GM18951 (cell line): Measurements from ENCODE around the gene PFN3.

Experiments
- POLR2A ChIP-seq: IDR thresholded peaks from 4 replicates; pipeline ENCODE4 v1.6.1; 2011; ENCODE audit warnings: mild to moderate bottlenecking; ENCODE audit not compliant: insufficient read length, insufficient read depth; ENCODE audit errors: extremely low read depth
- in situ Hi-C: fragments of 300-500 bp; cut with MboI; formaldehyde crosslinking; loops from one replicate; pipeline ENCODE4 v1.12.0; 2022; ENCODE audit warnings: low sequenced_read_pairs, mixed read lengths, inconsistent platforms; ENCODE audit not compliant: unreplicated experiment

The PFN3 gene

GRCh38 chr5:177373806-177374205, 26.7 kb downstream of the PFN3 start:
- in situ Hi-C loops: no loop called here

GRCh38 chr5:177372910-177373309, 27.6 kb downstream of the PFN3 start:
- TF ChIP-seq POLR2A: no peak
- in situ Hi-C loops: no loop called here

More at GRCh38 chr5:177373806-177374205, 26.7 kb downstream of the PFN3 start:
- no peak for TF ChIP-seq POLR2A

GRCh38 chr5:177372034-177372896, 28.2 kb downstream of the PFN3 start:
- in situ Hi-C loops: no loop called here
- TF ChIP-seq POLR2A: no peak

- peak; percentile 12 for TF ChIP-seq POLR2A
- in situ Hi-C loops: no loop called here
Observed at GRCh38 chr5:177371120-177372033, 29.1 kb downstream of the PFN3 start.

GRCh38 chr5:177370488-177371119, 29.9 kb downstream of the PFN3 start:
- TF ChIP-seq POLR2A: peak; percentile 19
- in situ Hi-C loops: no loop called here

GRCh38 chr5:177369645-177370440, 30.6 kb downstream of the PFN3 start:
- in situ Hi-C loops: no loop called here
- no peak for TF ChIP-seq POLR2A

- in situ Hi-C loops: no loop called here
- no peak for TF ChIP-seq POLR2A
Observed at GRCh38 chr5:177368869-177369644, 31.4 kb downstream of the PFN3 start.

GRCh38 chr5:177367981-177368868, 32.2 kb downstream of the PFN3 start:
- in situ Hi-C loops: no loop called here
- TF ChIP-seq POLR2A: no peak

GRCh38 chr5:177367323-177367848, 33.1 kb downstream of the PFN3 start:
- in situ Hi-C loops: no loop called here
- no peak for TF ChIP-seq POLR2A

- in situ Hi-C loops: no loop called here
- TF ChIP-seq POLR2A: no peak
Observed at GRCh38 chr5:177366528-177367322, 33.7 kb downstream of the PFN3 start.
